ENCODE measurements around the gene ZMYM1.
A peak's percentile ranks its signal among the peaks of the same experiment; 100 is the strongest.
"Not testable (repeated sequence)": the region's sequence is repeated elsewhere in the genome, so short reads cannot be mapped to it uniquely, and the experiment has no call there.

The ZMYM1 gene

GRCh38 chr1:35079003-35079930 is at the start of gene ZMYM1:
ZMYM1 (plus strand) TSS chr1:35079385; CDS start chr1:35093988, 14,603 bp downstream.
- DNase-seq (ENCODE audit: low spot score) = peak; percentile 88

- DNase-seq (ENCODE audit: low spot score) = no peak
Observed at GRCh38 chr1:35029761-35030160, 49.4 kb upstream of the ZMYM1 start.

- no peak for DNase-seq (ENCODE audit: low spot score)
Observed at GRCh38 chr1:35030338-35030737, 48.8 kb upstream of the ZMYM1 start.

GRCh38 chr1:35030756-35031446 is 48.3 kb upstream of the ZMYM1 start:
- DNase-seq (ENCODE audit: low spot score) = peak; percentile 41

GRCh38 chr1:35032384-35032739 is 46.8 kb upstream of the ZMYM1 start:
- DNase-seq (ENCODE audit: low spot score) = no peak

GRCh38 chr1:35033346-35033745 is 45.8 kb upstream of the ZMYM1 start:
- DNase-seq (ENCODE audit: low spot score) = no peak

GRCh38 chr1:35036621-35037020 is 42.6 kb upstream of the ZMYM1 start:
- no peak for DNase-seq (ENCODE audit: low spot score)

- no peak for DNase-seq (ENCODE audit: low spot score)
Observed at GRCh38 chr1:35037206-35037605, 42.0 kb upstream of the ZMYM1 start.

GRCh38 chr1:35038723-35039122 is 40.5 kb upstream of the ZMYM1 start:
- no peak for DNase-seq (ENCODE audit: low spot score)

- no peak for DNase-seq (ENCODE audit: low spot score)
Observed at GRCh38 chr1:35043498-35043897, 35.7 kb upstream of the ZMYM1 start.

- no peak for DNase-seq (ENCODE audit: low spot score)
Observed at GRCh38 chr1:35044431-35044830, 34.8 kb upstream of the ZMYM1 start.

- DNase-seq (ENCODE audit: low spot score) = no peak
Observed at GRCh38 chr1:35046730-35047129, 32.5 kb upstream of the ZMYM1 start.

- no peak for DNase-seq (ENCODE audit: low spot score)
Observed at GRCh38 chr1:35047188-35047858, 31.9 kb upstream of the ZMYM1 start.

GRCh38 chr1:35049116-35049515 is 30.1 kb upstream of the ZMYM1 start:
- DNase-seq (ENCODE audit: low spot score) = no peak

- DNase-seq (ENCODE audit: low spot score) = no peak
Observed at GRCh38 chr1:35053433-35053832, 25.8 kb upstream of the ZMYM1 start.

- not testable (repeated sequence) for DNase-seq (ENCODE audit: low spot score)
Observed at GRCh38 chr1:35054282-35054681, 24.9 kb upstream of the ZMYM1 start.

GRCh38 chr1:35058321-35058720 is 20.9 kb upstream of the ZMYM1 start:
- not testable (repeated sequence) for DNase-seq (ENCODE audit: low spot score)

GRCh38 chr1:35058988-35059387 is 20.2 kb upstream of the ZMYM1 start:
- DNase-seq (ENCODE audit: low spot score) = no peak

GRCh38 chr1:35062518-35063196 is 16.5 kb upstream of the ZMYM1 start:
- no peak for DNase-seq (ENCODE audit: low spot score)

GRCh38 chr1:35064265-35064664 is 14.9 kb upstream of the ZMYM1 start:
- no peak for DNase-seq (ENCODE audit: low spot score)

- DNase-seq (ENCODE audit: low spot score) = no peak
Observed at GRCh38 chr1:35069746-35070145, 9.4 kb upstream of the ZMYM1 start.

GRCh38 chr1:35073265-35073811 is 5.8 kb upstream of the ZMYM1 start:
- DNase-seq (ENCODE audit: low spot score) = no peak
